Measurements from ENCODE around the gene DENND6B.
A peak's percentile ranks its signal among the peaks of the same experiment; 100 is the strongest.

The DENND6B gene

GRCh38 chr22:50326956-50327710, at the start of gene DENND6B:
Gene DENND6B (minus strand): TSS chr22:50327012. CDS start chr22:50326988, 24 bp downstream.
- peak within 1 kb of the TSS; percentile 84 for H3K9ac ChIP-seq (ENCODE audit: low read length)
- H2AFZ ChIP-seq (ENCODE audit: low read depth, low read length) = peak within 1 kb of the TSS; percentile 91; the same call in 1 of the 2 replicates
- no peaks in the 10 kb centered on the region for H3K27me3 ChIP-seq (ENCODE audit: low read depth, low read length)
- peak within 1 kb of the TSS; percentile 93 for H3K4me3 ChIP-seq (ENCODE audit: low read length)
- H4K20me1 ChIP-seq (ENCODE audit: insufficient read depth, low read length) = no peaks in the 10 kb centered on the region
- H3K4me1 ChIP-seq (ENCODE audit: low read length) = peaks cover 3% of the 10 kb centered on the region; the same call in 1 of the 2 replicates
- peak within 1 kb of the TSS; percentile 58 for H3K27ac ChIP-seq (ENCODE audit: low read length)
- H3K9me3 ChIP-seq (ENCODE audit: insufficient read depth, low read length) = no peaks in the 10 kb centered on the region
- TF ChIP-seq EZH2phosphoT487 (IDR thresholded peaks at IDR 0.05; ENCODE audit: low read depth) (no peak), CTCF (IDR thresholded peaks at IDR 0.05; ENCODE audit: low read depth, low read length) (peak; percentile 13; the same call in 1 of the 2 replicates)
- H3K36me3 ChIP-seq (replicated peaks; ENCODE audit: low read depth, low read length) = no peaks in the 10 kb centered on the region
- peak within 1 kb of the TSS; percentile 92 for H3K4me2 ChIP-seq (ENCODE audit: low read length)
- H3K79me2 ChIP-seq (ENCODE audit: low read length) = peaks cover 3% of the 10 kb centered on the region; the same call in 1 of the 2 replicates

- Histone ChIP-seq H3K4me1 (ENCODE audit: low read length) (peaks cover 7% of the 10 kb centered on the region), H3K27me3 (ENCODE audit: low read depth, low read length) (no peaks in the 10 kb centered on the region), H3K9ac (ENCODE audit: low read length) (no peak overlapping the region), H3K27ac (ENCODE audit: low read length) (peak overlapping the region; percentile 6; the same call in 1 of the 2 replicates), H4K20me1 (ENCODE audit: insufficient read depth, low read length) (no peaks in the 10 kb centered on the region), H3K9me3 (ENCODE audit: insufficient read depth, low read length) (no peaks in the 10 kb centered on the region), H3K36me3 (replicated peaks; ENCODE audit: low read depth, low read length) (peaks cover 8% of the 10 kb centered on the region), H3K4me3 (ENCODE audit: low read length) (no peak overlapping the region), H3K79me2 (ENCODE audit: low read length) (no peaks in the 10 kb centered on the region), H3K4me2 (ENCODE audit: low read length) (no peak overlapping the region), H2AFZ (ENCODE audit: low read depth, low read length) (no peak overlapping the region)
- TF ChIP-seq CTCF (IDR thresholded peaks at IDR 0.05; ENCODE audit: low read depth, low read length) = no peak
- no peak for TF ChIP-seq EZH2phosphoT487 (IDR thresholded peaks at IDR 0.05; ENCODE audit: low read depth)
Observed at GRCh38 chr22:50376085-50376651, 49.4 kb upstream of the DENND6B start.

GRCh38 chr22:50371101-50371648, 44.4 kb upstream of the DENND6B start:
- Histone ChIP-seq H3K9ac (ENCODE audit: low read length) (no peak overlapping the region), H3K79me2 (ENCODE audit: low read length) (peaks cover 9% of the 10 kb centered on the region; the same call in 1 of the 2 replicates), H3K36me3 (replicated peaks; ENCODE audit: low read depth, low read length) (peaks cover 7% of the 10 kb centered on the region), H4K20me1 (ENCODE audit: insufficient read depth, low read length) (no peaks in the 10 kb centered on the region), H3K4me2 (ENCODE audit: low read length) (no peak overlapping the region), H3K27me3 (ENCODE audit: low read depth, low read length) (no peaks in the 10 kb centered on the region), H3K4me1 (ENCODE audit: low read length) (peaks cover 4% of the 10 kb centered on the region), H2AFZ (ENCODE audit: low read depth, low read length) (no peak overlapping the region), H3K9me3 (ENCODE audit: insufficient read depth, low read length) (no peaks in the 10 kb centered on the region), H3K4me3 (ENCODE audit: low read length) (no peak overlapping the region), H3K27ac (ENCODE audit: low read length) (no peak overlapping the region)
- TF ChIP-seq CTCF (IDR thresholded peaks at IDR 0.05; ENCODE audit: low read depth, low read length) (no peak), EZH2phosphoT487 (IDR thresholded peaks at IDR 0.05; ENCODE audit: low read depth) (no peak)
